HG02981 (cell line): ENCODE results near the gene SLIT2.

Source experiments
- ATAC-seq: cut with Tn5 transposase; IDR thresholded peaks from one replicate; pipeline ENCODE4 v1.9.1; 2021; ENCODE audit warnings: mild to moderate bottlenecking, moderate library complexity; ENCODE audit not compliant: unreplicated experiment

Gene SLIT2

DNA sequence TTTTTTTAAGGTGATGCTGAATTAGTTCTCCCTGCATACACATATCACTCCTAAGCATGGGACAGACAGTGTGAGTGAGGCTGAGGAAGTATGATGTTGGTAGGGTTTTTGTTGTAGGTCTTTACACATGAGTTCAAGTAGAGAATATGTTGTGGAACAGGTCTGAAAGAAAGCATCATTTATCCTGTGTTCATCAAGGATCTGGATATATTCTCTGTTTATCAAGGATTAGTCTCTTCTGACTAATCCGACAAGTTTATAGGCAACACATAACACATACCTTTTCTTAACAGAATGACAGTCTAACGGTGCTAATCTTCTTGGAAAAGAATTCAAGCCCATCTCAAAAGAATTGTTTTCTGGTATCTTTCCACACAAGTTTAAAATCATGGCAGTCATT lies 10.5 kb downstream of the SLIT2 start:
- ATAC-seq = no peak

DNA sequence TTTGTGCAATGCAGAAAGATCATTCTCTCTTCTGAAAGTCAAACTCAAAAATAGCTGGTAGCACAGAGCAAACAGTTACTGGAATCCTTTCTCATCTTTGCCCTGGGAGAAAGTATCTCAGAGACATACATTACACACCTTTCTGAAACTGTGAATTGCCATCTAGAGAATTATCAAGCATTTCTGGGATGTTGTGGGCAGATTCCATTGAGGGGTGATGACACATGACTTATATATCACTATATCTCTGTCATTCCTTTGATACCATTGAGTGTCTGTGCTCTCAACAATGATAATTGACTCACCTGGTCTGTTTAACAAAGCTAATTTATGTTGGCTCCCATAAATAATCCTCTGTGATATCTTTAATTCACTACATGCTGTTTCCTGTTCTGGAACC lies 13.0 kb downstream of the SLIT2 start:
- ATAC-seq = no peak

GRCh38 chr4:20265726-20266125 lies 14.0 kb downstream of the SLIT2 start:
- ATAC-seq = no peak

DNA sequence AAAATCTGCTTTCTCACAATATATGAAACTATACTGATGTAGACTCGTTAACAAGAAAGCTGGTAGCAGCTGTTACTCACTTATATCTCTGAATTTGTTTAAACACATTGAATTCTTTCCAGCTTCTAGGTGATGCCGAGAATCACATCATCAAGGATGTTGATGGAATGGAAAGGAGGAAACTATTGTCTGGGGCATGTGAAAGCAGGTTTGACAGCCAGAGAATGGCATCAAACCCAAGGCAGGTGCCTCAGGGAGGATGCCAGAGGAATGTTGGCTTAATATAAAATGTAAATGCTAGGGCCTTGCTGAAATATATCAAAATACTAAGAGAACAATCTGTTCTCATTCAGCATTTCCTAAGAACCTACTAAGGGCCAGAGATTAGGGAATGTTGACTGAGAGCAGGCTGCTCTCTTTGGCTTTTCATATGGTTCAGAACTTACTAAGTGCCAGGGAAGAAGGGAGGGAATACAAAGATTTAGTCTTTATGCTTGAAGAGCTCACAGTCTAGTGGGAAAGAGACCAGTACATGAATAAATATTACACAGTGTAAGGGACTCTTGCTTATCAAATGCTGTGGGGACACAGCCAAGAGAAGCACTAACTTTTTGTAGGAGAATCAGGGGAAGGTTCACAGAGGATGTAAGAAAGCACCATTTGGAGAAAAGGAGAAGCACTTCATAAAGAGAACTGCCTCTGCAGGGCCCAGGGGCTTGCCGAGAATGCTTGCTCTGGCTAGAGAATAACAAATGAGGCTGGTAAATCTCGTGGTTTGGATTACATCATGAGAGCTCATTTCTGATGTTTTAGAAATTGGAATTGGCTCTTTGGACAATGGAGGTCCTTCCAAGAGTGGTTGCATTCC lies 14.7 kb downstream of the SLIT2 start:
- ATAC-seq = no peak

GRCh38 chr4:20268028-20268427 lies 16.3 kb downstream of the SLIT2 start:
- ATAC-seq = no peak

- no peak for ATAC-seq
Observed at GRCh38 chr4:20269320-20269719, 17.6 kb downstream of the SLIT2 start.

- ATAC-seq = no peak
Observed at GRCh38 chr4:20271950-20272349, 20.2 kb downstream of the SLIT2 start.

GRCh38 chr4:20272411-20272872 lies 20.7 kb downstream of the SLIT2 start:
- ATAC-seq = no peak

- no peak for ATAC-seq
Observed at GRCh38 chr4:20273793-20274192, 22.1 kb downstream of the SLIT2 start.

DNA sequence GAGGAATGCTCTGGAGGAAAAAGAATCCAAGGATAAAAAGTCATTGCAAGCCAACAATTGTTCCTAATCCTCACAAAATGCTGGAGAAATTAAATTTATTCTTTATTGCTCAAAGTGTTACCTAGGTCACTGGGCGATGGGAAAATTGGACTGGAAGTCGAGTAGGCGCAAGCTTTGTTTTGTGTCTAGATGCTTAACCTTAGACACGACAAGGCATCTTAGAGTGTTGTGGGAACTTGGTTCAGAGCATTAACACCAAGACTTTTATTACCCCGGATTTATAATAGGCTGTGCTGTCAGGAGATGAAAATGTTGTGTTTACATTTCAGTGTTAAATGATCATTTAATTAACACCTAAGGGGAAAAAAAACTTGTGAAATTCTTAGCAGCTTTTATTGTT lies 25.1 kb downstream of the SLIT2 start:
- no peak for ATAC-seq

- no peak for ATAC-seq
Observed at GRCh38 chr4:20278195-20278594, 26.5 kb downstream of the SLIT2 start.

DNA sequence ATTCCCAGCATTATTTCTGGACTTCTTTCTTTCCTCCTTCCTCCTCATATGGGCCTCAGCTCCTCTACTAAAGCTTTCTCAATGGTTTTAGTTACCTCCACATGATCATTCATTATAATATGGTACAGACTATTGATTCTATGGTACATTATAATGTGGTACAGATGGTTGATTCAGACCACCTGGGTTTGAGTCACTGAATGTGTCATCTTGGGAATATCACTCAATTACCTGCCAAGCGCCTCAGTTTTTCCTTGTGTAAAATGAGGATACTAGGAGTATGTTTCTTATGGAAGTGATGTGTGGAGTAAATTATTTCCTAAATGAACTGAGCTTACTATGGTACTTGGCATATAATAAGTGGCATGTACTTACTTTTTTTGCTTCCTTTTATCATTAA lies 27.7 kb downstream of the SLIT2 start:
- no peak for ATAC-seq

GRCh38 chr4:20281453-20281852 lies 29.7 kb downstream of the SLIT2 start:
- ATAC-seq = no peak

DNA sequence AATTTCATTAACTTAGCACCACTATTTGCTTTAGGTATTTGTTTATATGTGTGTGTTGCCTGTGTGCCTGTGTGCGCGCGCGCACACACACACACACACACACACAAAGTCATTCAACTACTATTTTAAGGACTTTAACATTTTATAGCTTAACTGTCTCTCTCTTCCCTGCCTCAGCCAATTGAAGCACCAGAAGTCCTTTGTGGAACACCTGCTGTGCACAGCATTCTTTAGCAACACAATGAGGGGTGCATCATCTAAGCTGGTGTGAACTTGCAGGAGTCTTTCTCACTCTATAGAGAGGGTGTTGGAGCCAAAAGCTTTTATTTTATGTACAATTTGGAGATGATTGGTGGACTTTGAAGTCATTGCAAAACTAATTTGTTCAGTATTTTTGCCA lies 31.3 kb downstream of the SLIT2 start:
- ATAC-seq = no peak

- no peak for ATAC-seq
Observed at GRCh38 chr4:20284990-20285389, 33.3 kb downstream of the SLIT2 start.

- ATAC-seq = no peak
Observed at GRCh38 chr4:20287246-20287645, 35.5 kb downstream of the SLIT2 start.

DNA sequence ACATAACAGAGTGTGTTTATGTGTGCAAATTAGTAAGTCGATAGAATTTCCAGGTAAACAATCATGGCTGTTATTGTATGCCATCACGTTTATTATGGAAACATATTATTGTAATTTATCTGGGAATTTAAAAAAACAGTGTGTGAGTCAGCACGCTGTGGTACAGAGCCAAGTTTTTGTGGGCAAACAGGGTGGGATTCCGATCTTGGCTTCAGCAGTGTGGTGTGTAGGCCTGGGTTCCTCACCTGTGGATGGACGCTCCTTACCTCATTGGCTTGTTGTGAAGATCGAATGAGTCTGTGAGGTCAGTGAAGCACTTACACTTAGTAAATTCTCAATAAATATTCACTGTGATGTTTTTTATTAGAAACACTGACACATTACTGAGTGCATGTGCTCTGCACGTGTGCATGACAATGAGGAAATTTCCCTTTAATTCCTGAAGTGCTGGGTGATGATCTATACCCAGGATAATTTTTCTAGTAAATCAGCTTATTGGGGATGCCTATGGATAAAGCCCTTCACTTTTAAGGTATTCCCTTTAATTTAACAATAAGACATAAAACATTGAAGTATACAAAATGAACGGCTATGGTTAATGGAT lies 36.4 kb downstream of the SLIT2 start:
- no peak for ATAC-seq

DNA sequence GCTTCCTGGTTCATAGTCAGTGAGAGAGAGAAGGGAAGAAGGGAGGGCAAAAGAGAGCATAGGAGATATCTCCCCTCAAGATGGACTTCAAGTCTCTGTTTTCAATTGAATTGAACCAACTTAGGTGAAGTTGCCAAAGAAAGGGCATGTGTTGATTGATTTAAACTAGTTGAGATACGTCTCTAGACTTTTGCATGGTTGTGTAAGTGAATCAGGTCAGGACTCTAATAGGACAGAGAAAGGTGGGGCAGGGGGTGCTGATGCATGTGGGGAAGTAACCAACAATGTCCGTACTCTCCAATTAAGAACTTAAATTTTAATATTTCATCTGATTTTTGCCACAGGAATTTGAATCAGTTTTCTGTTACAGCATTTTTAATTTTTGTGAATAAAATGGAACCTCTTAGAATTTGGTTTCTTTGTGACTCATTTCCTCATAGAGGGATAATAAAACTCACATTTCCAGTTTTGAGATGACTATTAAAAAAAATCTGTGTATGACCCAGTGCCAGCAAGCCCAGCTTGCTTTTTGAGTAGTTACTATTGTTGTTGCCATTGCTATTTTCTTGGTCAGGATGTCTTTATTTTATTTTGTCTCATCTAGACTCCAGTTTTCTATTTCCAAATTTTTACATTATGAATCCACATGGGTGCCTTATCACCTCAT lies 37.3 kb downstream of the SLIT2 start:
- ATAC-seq = no peak

DNA sequence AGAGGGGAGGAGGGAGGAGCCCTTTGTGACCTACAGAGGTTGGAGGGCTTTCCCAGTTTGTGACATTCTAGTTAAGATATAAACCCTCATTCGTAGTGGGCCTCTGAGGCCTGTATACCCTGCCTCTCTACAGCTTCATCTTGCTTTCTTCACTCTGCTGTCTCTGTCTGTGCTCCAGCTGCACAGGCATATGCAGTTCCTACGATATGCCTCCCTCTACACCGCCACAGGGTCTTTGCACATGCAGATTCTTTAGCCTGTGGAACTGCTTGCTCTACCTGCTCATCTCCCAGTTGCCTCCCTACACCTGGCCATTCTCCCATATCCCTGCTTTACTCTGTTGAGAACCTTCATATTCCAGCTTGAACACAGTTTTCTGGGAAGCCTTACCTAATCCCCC lies 38.1 kb downstream of the SLIT2 start:
- ATAC-seq = no peak

GRCh38 chr4:20292739-20293138 lies 41.0 kb downstream of the SLIT2 start:
- no peak for ATAC-seq

DNA sequence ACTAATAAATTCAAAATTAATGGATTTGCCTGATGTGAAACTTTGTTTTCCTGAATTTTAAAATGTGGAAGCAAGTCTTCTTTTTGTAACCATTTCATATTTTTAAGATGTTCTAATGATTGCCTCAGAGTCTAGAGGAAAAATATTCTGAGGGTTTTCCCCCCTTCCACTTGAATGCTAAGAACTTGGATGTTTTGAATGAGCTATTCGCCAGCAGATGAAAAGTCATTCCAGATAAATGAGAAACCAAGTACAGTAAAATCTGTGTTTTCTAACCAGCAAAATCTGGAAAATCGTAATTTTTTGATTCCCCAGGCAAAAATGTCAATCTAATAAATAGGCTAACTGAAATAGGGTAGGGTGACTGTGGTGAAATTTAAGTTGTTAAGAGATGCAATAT lies 45.6 kb downstream of the SLIT2 start:
- ATAC-seq = no peak

- no peak for ATAC-seq
Observed at GRCh38 chr4:20297783-20298182, 46.1 kb downstream of the SLIT2 start.
